GM18499 (cell line): ENCODE results near the gene SLCO2A1.
"Not testable (repeated sequence)": the region's sequence is repeated elsewhere in the genome, so short reads cannot be mapped to it uniquely, and the experiment has no call there.

Experiments
- ATAC-seq: cut with Tn5 transposase; IDR thresholded peaks from one replicate; pipeline ENCODE4 v1.9.1; 2021; ENCODE audit warnings: moderate number of reproducible peaks; ENCODE audit not compliant: insufficient read depth, unreplicated experiment

Gene SLCO2A1

DNA sequence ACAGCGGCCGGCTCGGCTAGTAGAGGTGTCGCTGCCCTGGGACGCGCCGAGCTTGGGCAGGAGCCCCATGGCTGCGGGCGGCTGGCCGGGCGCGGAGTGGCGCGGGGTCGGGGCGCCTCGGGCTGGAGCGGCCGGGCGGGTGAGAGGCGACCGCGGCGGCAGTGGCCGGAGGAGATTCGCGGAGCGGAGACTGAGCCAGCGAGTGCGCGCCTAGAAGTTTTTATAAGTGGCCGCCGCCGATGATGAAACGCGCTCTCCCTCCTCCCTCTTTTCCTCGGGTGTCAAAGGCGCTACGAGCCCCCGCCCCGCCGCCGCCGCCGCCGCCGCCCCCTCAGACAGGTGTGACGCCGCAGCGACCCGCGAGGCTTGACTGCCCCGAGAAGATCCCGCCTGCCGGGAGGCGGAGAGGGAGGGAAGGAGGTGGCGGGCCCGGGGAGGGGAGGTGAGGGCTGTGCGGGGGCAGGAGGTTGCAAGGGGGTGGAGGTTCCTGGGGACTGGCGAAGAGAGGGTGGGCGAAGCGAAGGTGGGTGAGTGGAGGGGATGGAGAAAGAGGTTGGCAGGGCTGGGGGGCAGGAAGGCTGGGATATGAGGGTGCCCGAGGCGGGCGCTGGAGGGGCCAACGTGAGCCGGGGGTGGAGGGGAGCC, at the start of gene SLCO2A1:
TSS of gene SLCO2A1 (minus strand) at position 192 of the 645 bp plus-strand sequence. CDS start at position 69, 123 bp downstream.
- ATAC-seq: no peak

DNA sequence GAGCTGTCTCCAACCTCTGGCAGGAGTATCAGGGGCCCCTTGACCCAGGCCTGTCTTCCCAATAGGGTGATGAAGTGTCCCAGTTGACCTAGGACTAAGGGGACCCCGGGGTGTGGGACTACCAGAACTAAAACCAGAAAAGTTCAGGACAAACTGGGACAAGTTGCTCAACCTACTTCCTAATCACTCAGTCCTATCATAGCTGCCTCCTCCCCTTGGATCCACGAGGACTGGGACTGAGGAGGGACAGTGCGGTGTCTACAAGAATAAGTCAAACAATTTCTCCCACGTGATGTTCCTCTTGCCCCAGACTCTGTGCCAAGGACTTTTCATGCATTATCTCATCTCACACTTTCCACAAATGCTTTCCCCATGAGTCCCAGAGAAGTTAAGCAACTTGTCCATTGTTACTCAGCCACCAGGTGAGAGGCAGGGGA, 49.4 kb upstream of the SLCO2A1 start:
- ATAC-seq: no peak

DNA sequence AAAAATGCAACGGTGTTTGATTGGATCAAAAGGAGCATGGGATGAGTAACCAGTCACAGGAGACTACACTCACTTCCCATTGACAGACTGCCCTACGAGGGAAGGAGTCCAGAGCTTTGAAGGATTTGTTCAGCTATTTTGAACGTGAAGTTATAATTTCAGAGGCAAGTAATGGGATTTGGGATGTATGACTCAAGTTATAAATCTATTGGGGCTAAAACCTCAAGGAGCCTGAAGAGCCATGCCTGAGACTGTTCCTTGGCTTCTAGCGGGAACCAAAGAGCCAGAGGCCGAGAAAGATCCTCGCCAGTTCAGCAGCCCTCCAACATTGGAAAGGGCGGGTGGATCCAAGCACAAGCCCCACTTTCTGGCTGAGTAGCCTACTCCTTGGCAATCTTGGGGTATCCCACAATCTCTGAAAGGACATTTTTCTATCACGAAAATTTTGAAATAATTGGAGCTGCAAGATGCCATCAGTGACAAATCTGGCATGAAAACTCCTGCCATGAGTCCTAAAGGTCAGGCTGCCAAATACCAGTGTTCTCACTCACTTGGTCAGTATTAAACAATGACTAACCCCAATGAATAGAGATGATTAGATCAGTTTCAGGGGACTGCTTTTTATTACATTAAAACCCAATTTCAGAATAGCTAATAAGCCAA, 48.6 kb upstream of the SLCO2A1 start:
- ATAC-seq: no peak

DNA sequence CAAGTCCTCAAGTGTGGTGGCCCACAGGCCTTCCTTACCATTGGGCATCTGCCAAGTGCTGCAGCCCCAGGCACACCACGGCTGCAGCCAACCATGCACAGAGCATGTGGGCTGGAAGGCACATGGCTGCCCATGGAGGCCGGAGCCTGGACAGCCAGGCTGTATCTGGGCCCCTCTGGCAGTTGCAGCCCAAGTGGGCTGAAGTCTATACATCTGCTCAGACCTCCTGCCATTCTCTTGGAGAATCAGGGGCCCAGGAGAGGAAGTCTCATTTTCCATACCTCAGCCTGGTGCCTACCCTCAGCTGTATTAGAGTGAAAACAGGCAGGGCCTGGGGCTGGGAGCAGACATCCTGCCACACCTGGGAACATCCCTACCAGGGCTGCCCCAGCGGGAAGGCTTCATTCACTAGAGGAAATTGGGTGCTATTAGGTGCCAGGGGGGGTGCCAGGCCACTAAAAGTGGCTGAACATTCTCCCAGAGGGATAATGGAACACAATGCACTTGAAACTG, 48.0 kb upstream of the SLCO2A1 start:
- no peak for ATAC-seq

DNA sequence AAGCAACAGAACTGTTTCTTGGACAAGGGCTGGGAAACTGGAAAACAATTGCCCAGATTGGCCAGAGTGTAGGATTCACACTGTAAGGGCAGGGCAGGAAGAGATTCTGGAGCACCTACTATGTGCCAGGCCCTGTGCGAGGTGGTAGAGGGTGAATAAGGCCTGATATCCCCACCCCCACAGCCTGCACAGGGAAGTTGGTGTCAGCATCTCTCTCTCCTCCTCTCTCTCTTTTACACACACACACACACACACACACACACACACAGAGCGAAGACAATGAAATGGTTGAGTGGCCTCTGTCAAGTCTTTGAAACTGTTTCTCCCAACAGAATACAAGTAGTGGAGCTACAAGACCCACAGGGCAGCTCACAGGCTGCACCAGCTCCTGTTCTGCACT, 47.1 kb upstream of the SLCO2A1 start:
- ATAC-seq: no peak

DNA sequence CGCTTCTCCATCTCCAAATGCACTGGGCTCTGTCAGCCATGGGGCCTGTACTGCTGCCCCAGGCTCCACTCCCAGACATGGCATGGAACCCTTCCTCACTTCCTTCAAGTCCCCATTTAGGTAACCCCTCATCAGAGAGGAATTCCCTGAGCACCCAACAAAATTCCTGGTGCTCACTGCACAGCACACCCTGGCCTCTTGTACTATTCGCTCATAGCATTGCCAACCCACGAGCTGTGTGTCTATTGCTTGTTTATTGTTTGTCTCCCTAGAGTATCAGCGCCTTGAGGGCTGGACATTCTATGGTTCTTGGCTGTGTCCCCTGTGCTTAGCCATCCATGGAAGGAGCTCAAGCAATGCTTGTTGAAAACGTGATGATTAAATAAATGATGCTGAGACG, 46.1 kb upstream of the SLCO2A1 start:
- ATAC-seq: no peak

DNA sequence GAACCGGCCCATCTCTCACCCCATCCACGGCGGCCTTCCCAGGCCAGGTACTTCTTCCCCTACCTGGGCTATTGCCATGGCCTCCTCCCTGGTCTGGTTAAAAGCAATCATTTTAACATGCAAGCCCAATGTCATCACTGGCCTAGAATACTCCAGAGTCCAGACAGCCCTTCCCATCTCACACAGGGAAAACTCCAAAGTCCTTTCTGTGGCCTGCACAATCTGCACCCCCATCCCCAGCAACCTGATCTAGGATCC, 45.8 kb upstream of the SLCO2A1 start:
- no peak for ATAC-seq

DNA sequence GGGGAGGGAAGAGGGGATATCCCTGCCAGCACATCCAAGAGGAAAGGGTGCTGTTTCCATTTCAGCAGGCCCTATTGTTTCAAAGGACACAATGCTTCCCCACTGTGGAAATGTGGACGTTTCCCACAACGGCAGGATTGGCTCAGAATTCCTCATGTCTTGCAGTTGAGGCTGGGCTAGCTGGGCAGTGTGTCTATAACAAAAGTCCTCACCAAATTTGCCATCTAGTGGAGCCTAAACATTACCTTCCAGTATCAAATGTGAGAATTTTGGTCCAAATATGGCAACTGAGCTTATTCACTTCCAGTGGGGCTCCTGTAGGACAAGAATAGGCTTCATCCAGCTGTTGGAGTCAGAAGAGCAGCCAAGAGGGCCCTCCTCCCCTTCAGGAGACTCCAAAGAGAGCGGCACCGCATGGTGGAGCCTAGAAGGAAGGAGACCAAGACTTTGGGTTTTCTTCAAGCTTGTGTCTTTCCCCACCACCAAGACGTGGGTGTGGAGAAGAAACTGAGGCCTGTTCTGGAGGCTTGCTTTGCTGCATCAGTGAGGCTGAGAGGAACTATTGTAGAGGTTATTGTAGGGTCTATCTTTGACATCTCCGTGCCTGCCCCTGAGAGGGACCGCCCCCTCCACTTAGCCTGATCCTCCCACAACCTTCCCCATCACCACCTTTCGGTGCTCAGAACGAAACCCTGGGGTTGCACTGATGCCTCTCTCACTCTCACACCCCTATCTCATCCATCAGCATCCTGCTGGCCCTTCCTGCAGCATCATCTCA, 45.3 kb upstream of the SLCO2A1 start:
- ATAC-seq: no peak

DNA sequence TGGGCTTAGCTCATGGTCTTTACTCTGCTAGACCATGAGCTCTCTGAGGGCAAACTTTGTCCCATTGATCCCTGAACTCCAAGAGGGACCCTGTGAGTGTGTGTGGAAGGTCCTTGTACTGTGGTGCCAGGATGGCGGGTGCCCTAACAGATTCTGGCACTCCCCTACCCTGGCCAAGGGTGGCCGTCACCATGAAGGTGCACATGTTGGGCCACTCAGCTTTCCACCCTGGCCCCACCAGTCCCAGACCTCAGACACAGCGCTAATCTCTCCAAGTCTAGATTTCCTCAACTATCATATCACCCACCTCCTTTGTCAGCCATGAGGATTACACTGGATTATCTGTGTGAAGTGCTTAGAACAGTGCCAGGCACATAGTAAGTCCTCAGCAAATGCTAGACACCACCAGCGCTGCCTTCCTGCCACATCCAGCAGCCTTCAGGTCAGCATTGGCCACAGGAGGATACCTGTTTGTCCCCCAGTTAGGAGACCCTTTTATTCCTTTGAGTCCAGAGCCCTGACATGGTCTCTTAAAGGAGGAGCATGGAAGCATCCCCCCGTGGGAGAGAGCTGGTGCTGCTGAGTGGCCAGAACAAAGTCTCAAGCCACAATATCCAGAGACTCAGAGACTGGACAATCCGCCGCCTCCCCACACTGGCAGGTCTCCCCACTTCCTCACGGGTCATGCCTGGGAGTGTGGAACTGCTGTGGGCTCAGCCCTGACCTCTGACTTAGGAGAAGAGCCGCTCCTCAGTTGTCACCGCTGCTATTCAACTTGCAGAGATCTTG, 44.5 kb upstream of the SLCO2A1 start:
- ATAC-seq: no peak

DNA sequence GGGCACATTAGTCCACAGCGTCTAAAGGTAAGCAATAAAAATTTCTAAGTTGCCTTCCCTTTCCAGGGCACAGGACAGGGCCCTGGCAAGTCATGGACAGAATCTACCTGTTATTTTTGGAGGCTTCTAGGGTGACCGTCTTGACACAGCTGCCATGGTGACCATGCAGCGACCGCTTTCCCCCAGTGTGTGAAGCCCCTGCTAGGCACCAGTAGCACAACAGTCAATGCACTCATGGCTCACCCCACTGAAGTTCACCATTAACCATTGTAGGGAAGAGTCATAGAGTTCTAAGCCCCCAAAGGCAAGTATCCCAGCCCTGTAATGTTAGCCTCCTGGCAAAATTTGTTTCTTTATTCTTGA, 43.8 kb upstream of the SLCO2A1 start:
- no peak for ATAC-seq

DNA sequence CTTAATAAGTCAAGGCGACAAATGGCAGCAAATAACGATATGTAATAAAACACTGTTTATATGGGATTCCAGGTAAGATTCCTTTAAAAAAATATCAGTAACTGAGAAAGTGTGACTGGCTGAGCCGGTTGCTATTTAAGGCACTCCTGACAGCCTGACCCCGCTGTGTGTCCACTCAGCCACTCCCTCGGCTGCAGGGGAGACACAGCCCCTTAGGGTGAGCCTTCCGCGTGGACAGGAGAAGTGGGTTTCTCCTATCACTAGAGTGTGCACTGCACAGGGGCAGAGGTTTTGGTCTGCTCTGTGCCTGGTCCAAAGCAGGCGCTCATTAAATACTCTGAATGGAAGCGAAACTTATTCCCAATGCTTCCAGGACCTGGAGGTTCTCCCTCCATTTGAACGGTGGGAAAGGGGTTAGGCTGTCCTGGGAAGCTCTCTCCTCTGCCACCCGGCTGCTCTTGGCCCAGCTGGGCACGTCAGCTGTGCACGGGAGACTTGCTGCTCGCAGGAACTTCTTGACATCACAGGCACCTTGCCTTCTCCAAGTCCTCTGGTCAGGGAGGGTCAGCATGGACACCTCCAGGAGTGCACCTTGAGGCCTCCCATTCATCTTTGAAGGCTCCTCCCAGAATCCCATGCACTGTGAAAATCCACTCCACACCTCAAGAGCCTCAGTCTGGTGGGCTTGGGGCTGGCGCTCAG, 43.3 kb upstream of the SLCO2A1 start:
- no peak for ATAC-seq

DNA sequence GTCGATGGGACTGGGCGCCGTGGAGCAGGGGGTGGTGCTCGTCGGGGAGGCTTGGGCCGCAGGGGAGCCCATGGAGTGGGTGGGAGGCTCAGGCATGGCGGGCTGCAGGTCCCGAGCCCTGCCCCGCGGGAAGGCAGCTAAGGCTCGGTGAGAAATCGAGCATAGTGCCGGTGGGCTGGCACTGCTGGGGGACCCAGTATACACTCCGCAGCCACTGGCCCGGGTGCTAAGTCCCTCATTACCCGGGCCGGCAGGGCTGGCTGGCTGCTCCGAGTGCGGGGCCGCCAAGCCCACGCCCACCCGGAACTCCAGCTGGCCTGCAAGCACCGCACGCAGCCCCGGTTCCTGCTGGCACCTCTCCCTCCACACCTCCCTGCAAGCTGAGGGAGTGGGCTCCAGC, 40.6 kb upstream of the SLCO2A1 start:
- not testable (repeated sequence) for ATAC-seq

DNA sequence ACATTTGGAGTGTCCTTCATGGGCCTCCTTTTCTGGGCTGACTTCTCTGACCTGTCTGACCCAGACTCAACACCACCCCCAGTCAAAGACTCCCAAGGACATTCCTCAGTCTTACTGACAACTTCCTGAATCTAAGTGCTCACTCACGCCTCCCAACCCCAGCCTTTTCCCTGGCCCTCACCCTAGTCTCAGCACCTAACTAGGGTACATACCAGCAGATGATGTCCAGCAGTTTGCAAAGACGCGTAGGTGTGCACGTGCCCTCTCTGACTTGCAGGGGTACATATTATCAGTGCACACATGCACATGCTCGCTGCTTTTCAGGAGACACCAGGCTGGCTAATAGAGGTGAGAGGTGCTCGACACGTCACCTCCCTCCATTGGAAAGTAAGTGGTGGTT, 38.7 kb upstream of the SLCO2A1 start:
- ATAC-seq: no peak

DNA sequence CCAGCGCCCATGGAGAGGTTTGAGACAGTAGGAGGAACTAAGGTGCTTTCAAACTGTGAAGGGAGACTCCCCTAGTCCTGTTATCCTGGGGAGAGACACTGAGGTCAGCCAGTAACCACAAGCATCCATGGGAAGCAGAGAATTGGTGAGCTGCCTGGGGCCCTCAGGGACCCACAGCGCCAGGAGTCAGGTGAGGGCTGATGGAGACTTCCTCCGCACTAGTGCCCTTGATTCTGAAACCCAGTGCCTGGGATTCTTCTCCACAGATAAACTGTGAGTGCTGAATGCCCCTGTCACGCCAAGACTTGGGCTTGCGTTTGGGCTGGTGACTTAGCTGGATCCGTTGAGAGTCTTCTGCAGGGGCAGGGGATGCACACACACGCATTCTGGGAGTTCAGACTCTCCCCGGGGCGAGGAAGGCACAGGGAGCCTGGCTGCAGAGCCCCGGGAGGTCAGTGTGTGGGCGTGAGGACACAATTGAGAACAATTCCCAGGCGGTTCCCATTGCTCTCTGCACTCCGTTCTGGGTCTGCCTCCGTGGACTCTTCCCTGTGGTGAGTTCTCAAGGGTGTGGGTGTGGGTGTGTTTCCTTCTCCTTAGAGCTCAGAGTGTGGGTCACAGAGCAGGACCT, 37.9 kb upstream of the SLCO2A1 start:
- ATAC-seq: no peak

DNA sequence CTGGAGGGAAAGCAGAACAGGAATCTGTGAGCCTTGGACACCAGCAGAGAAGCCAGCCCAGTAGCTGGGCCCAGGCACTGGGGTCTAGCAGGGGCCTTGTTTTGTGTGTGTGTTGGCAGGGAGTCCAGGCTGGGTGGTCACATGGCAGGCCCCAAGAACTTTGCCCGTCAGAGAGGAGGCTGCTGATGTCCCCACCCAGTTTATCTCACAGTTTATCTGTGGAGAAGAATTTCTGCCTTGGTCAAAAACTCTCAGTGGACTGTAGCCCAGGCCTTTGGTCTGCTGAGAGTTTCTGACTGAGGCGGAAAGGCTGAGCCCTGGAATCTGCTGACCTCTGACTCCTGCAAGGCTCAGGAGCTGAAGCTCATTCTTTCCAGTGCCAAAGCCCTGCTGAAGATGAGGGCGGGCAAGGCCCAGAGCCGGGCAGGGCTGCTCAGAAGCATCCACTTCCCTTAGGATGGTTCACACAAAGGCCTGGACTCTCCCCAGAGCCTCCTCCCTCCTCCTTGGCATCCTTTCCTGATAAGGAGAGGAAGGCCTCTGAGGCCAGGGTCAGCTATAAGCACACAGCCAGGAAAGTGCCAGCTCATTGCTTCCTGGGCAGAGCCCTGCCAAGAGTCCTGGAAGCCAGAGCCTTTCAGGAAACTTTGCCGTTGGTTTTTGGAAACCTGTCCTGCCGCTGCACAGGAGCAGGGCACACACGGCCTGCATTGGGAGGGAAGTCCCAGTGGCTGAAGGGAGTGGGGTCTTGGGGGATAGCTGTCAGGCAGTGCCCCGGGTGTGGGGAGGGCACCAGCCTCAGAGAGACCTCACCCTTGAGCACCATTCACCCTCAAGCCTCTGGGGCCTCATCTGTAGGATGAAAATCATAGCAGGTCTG, 37.2 kb upstream of the SLCO2A1 start:
- ATAC-seq: no peak

DNA sequence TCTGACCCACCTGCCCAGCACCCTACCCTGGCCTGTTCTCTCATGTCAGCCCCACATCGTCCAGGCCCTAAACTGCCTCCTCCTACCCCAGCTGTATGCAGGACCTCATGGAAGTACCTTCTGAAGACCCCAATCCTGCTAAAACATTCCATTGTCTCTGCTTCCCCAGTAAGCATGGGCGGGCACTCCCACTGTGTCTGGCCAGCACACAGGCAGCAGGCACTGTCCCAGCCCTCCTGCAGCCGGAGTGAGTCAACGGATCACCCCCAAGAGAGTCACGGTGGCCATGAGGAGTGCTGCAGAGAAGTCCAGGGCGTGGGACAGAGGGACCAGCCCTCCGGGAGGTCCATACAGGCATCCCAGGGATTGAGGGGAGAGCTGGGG, 36.4 kb upstream of the SLCO2A1 start:
- no peak for ATAC-seq

DNA sequence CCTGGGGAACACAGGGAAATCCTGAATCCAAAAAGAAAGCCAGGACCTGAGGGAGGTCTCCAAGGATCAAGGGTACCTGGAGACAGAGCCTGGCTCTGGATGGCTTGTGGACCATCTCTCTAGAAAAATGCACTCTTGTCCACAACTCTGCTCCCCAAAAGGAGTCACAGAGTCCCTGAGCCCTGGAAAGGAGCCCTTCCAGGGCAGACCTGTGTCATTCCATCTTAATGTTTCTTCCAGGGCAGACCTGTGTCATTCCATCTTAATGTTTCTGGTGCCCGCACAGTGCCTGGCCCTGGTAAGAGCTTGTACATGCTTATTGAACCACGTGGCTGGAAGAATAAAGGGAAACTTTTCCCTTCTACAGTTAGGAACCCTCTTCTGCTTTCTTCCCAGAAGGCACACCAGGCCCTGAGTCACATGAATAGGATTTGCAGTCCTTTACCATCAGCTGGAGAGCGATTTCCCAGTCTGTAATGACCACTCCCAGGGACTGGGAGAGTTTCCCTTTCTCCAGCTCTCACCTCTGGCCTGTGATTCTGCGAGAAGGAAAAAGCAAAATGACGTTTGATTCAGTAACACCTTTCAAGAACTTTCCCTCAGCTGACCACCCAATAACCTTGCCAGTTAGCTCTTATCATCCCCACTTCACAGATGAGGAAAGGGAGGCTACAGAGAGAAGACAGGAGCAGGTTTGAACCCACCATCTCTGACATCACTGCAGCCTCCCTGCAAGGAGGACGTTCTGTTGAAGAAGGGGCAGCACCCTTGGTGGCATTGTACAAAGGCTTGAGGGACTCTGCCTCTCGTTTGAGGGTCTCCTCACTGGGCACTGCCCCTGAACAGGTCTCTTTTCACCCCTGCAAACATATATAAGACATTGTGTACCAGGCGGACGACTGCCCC, 35.8 kb upstream of the SLCO2A1 start:
- no peak for ATAC-seq

DNA sequence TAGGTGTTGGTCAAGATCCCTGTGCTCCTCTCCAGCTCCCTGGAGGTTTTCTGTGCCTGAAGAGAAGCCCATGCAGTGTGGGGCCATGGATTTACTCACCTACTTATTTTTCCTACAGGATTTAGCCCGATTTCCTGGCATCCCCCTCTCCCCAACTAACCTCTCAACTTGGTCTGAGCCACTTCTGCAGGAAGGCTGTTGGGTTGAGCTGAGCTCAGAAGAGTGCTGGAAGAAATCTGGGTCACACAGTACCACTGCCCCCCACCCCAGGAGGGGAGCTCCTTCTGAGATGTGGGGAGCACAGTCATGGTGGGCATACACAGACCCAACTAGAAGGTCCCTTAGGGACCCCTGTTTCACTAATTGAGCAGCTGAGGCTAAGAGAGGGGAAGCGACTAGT, 34.4 kb upstream of the SLCO2A1 start:
- no peak for ATAC-seq
